Caco-2 (cell line): ENCODE results near the gene PXMP4. TPM values are rescaled to one million over a fixed set of nuclear protein-coding genes. Genes with fewer than 3 reads are reported as not detected.

Source experiments
- BruUV-seq: library from RNA; stranded (reverse); fragments of 400-500 nt; replicated peaks from 2 replicates; lab custom pipeline; 2021; lab: Mats Ljungman, UMichigan
- CTCF ChIA-PET: fragments of 300-600 bp; sonication (Branson Sonifier 250); formaldehyde crosslinking; loops from one replicate; lab custom pipeline; 2022; ENCODE audit warnings: antibody characterized with exemption; lab: Charles Lee
- POLR2A ChIA-PET: fragments of 300-600 bp; sonication (Branson Sonifier 250); formaldehyde crosslinking; loops from one replicate; lab custom pipeline; 2022; ENCODE audit warnings: antibody characterized with exemption; lab: Charles Lee
- DNase-seq, 2 experiments: peaks; one replicate each; pipeline versions ENCODE4 v3.0.0 to v3.0.0-alpha.2; 2020 to 2022
- H3K27me3 ChIP-seq: replicated peaks from 2 replicates; pipeline ENCODE4 v1.6.0; 2011; ENCODE audit warnings: low read length; ENCODE audit not compliant: control insufficient read depth, insufficient read depth
- H3K36me3 ChIP-seq: 2 replicates; pipeline ENCODE4 v1.5.1; 2011; ENCODE audit warnings: low read length; ENCODE audit not compliant: control insufficient read depth, insufficient read depth
- H3K4me1 ChIP-seq: fragments of 250-450 bp; sonication (Bioruptor Pico); 2 replicates; pipeline ENCODE4 v1.5.1; 2020; ENCODE audit warnings: mild to moderate bottlenecking
- H3K4me3 ChIP-seq: 2 replicates; pipeline ENCODE4 v1.5.1; 2011; ENCODE audit warnings: low read depth, mild to moderate bottlenecking, control low read depth, low read length
- H3K9me3 ChIP-seq: fragments of 250-450 bp; sonication (Bioruptor Pico); 2 replicates; pipeline ENCODE4 v1.5.1; 2020; ENCODE audit warnings: mild to moderate bottlenecking, moderate library complexity
- H3K27ac Mint-ChIP-seq: one replicate; pipeline ENCODE4 v1.8.0; 2022; ENCODE audit warnings: mixed read lengths; ENCODE audit not compliant: unreplicated experiment
- H3K27me3 Mint-ChIP-seq: one replicate; pipeline ENCODE4 v1.8.0; 2022; ENCODE audit warnings: mixed read lengths; ENCODE audit not compliant: insufficient read depth, unreplicated experiment
- H3K36me3 Mint-ChIP-seq: one replicate; pipeline ENCODE4 v1.8.0; 2022; ENCODE audit warnings: mild to moderate bottlenecking, mixed read lengths; ENCODE audit not compliant: insufficient read depth, unreplicated experiment
- H3K4me1 Mint-ChIP-seq: one replicate; pipeline ENCODE4 v1.8.0; 2022; ENCODE audit warnings: low read depth, mixed read lengths; ENCODE audit not compliant: unreplicated experiment
- H3K4me3 Mint-ChIP-seq: one replicate; pipeline ENCODE4 v1.8.0; 2022; ENCODE audit warnings: mild to moderate bottlenecking, moderate library complexity, mixed read lengths; ENCODE audit not compliant: unreplicated experiment
- H3K9me3 Mint-ChIP-seq: one replicate; pipeline ENCODE4 v1.8.0; 2022; ENCODE audit warnings: mixed read lengths; ENCODE audit not compliant: unreplicated experiment
- intact Hi-C: fragments of 100-400 bp; cut with micrococcal nuclease; formaldehyde crosslinking; loops from one replicate; pipeline ENCODE4 v1.10.0; 2022; ENCODE audit not compliant: unreplicated experiment
- total RNA-seq: library from RNA; stranded (reverse); gene quantifications from 2 replicates; pipeline ENCODE4 v1.2.3, GENCODE V29; 2022
- TF ChIP-seq, protein P1 (sequence below), 2 experiments: fragments of 200-600 bp in 1 of 2; IDR thresholded peaks; 1 replicate in 1 of 2; 2 replicates in 1 of 2; pipeline versions ENCODE4 v1.5.1 to v1.8.0; 2011 to 2022; ENCODE audit warnings: antibody characterized with exemption in 1 of 2, control low read depth in 1 of 2, inconsistent platforms in 1 of 2, low read depth in 1 of 2, low read length in 1 of 2, mild to moderate bottlenecking in 1 of 2, moderate library complexity in 1 of 2; ENCODE audit not compliant: insufficient read depth in 1 of 2, severe bottlenecking in 1 of 2, unreplicated experiment in 1 of 2

The PXMP4 gene
- total RNA-seq, 1 experiment from 2014 or later = 39.5 TPM

DNA sequence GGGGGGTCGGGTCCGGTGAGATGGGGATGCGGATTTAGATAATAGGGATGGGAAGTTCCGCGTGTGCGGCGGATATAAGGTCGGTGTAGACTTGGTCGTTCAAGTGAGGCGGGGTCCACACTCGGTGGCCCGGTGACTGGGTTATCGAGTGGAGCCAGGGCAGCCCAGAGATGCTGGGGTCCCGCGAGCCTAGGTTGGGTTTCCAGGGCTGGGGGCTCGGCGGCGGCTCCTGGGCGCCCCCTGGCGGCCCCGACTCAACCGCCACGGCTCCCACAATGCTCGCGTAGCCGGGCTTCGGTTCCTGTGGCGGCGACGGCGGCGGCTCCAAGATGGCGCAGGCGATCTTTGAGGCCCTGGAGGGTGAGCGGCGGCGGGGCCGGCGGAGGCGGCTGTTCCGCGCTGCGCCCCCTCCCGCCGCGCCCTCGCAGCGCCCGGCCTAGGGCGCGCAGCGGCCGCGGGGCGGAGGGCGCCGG, 11.6 kb upstream of the PXMP4 start, which contains the start of gene ZNF341:
Gene ZNF341, plus strand, starts transcription at position 304 of the 473 bp plus-strand sequence. Its CDS starts 26 bp downstream, at position 330.
- intact Hi-C loops = loop anchor here (1.0 to 5.0 kb wide), 8 partner anchors 11 to 289 kb away; partner anchors contain the start of genes ACTL10, CHMP4B, E2F1 and NECAB3
- peaks cover 27% of the 10 kb centered on the region for H3K4me1 Mint-ChIP-seq
- no peaks in the 10 kb centered on the region for H3K36me3 ChIP-seq
- TF ChIP-seq, protein P1, sequence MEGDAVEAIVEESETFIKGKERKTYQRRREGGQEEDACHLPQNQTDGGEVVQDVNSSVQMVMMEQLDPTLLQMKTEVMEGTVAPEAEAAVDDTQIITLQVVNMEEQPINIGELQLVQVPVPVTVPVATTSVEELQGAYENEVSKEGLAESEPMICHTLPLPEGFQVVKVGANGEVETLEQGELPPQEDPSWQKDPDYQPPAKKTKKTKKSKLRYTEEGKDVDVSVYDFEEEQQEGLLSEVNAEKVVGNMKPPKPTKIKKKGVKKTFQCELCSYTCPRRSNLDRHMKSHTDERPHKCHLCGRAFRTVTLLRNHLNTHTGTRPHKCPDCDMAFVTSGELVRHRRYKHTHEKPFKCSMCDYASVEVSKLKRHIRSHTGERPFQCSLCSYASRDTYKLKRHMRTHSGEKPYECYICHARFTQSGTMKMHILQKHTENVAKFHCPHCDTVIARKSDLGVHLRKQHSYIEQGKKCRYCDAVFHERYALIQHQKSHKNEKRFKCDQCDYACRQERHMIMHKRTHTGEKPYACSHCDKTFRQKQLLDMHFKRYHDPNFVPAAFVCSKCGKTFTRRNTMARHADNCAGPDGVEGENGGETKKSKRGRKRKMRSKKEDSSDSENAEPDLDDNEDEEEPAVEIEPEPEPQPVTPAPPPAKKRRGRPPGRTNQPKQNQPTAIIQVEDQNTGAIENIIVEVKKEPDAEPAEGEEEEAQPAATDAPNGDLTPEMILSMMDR (IDR thresholded peaks at IDR 0.05; ENCODE audit: insufficient read depth in 1 of 2, low read depth in 1 of 2, low read length in 1 of 2, severe bottlenecking in 1 of 2, unreplicated experiment in 1 of 2) = peak; percentile 96 to 99
- POLR2A ChIA-PET = interaction anchor here (0.9 to 3.1 kb wide), 10 partner anchors 12 to 381 kb away, joined by 3 to 26 read pairs (median 7); partner anchors contain the start of genes ACTL10, CBFA2T2, CHMP4B and EIF2S2
- H3K27me3 Mint-ChIP-seq = no peaks in the 10 kb centered on the region
- peak in 1 of 2 experiments; percentile 97 for DNase-seq
- H3K9me3 ChIP-seq = peaks cover 16% of the 10 kb centered on the region
- peak within 1 kb of the TSS; percentile 88 for H3K27ac Mint-ChIP-seq
- BruUV-seq = TSS peak; percentile 34
- CTCF ChIA-PET = interaction anchor here (0.6 to 3.5 kb wide), 12 partner anchors 8 to 381 kb away, joined by 3 to 39 read pairs (median 4); partner anchors contain the start of genes CHMP4B, EIF2S2 and PXMP4
- peaks cover 14% of the 10 kb centered on the region for H3K9me3 Mint-ChIP-seq
- no peaks in the 10 kb centered on the region for H3K27me3 ChIP-seq
- peak within 1 kb of the TSS; percentile 94 for H3K4me3 Mint-ChIP-seq
- H3K36me3 Mint-ChIP-seq = peaks cover 28% of the 10 kb centered on the region
- H3K4me1 ChIP-seq = peaks cover 23% of the 10 kb centered on the region
- peak within 1 kb of the TSS; percentile 72 for H3K4me3 ChIP-seq

DNA sequence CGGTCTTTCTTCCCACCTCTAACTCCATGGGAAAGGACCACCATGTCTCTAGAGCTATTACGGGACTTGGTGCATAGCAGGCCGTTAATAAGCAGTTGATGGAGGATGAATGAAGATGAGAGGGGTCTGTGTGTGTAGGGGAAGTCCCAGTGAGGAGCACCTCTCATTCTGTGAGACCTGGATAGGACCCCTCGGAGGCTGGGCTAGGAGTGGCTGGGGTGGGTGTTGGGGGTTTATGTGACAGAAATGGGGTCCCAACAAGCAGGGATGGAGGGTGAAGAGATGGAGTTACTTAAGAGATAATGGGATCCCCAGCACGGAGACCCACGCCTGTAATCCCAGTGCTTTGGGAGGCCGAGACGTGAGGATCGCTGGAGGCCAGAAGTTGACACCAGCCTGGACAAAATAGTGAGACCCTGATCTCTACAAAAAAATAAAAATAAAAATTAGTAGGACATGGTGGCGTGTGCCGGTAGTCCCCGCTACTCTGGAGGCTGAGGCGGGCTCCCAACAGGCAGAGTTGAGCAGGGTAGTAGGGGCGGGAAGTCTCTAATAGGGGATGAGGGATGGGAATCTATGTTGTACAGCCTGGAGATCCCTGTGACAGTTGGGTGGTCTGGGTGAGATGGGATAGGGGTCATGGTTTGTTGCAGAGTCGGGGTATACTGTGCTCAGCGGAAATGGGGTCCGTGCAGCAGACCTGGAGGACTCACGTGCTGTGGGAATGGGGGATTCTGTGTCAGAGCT, 11.0 kb upstream of the PXMP4 start:
- no peak for DNase-seq
- H3K4me1 ChIP-seq = peaks cover 23% of the 10 kb centered on the region
- H3K27ac Mint-ChIP-seq = peak overlapping the region; percentile 53
- peak overlapping the region; percentile 33 for H3K4me3 ChIP-seq
- POLR2A ChIA-PET = interaction anchor here (1.0 to 1.4 kb wide), 2 partner anchors 11 to 68 kb away, joined by 6 to 15 read pairs; partner anchors contain the start of gene PXMP4
- H3K9me3 Mint-ChIP-seq = peaks cover 8% of the 10 kb centered on the region
- no peaks in the 10 kb centered on the region for H3K36me3 ChIP-seq
- H3K27me3 Mint-ChIP-seq = no peaks in the 10 kb centered on the region
- BruUV-seq = no TSS peak
- no peaks in the 10 kb centered on the region for H3K27me3 ChIP-seq
- peaks cover 27% of the 10 kb centered on the region for H3K4me1 Mint-ChIP-seq
- intact Hi-C loops = loop anchor here (1.0 to 5.0 kb wide), 4 partner anchors 11 to 289 kb away; partner anchors contain the start of genes NECAB3, PXMP4 and SNTA1
- H3K4me3 Mint-ChIP-seq = peak overlapping the region; percentile 94
- peaks cover 10% of the 10 kb centered on the region for H3K9me3 ChIP-seq
- CTCF ChIA-PET = interaction anchor here (0.6 to 3.5 kb wide), 3 partner anchors 8 to 11 kb away, joined by 4 to 39 read pairs (median 5); partner anchors contain the start of gene PXMP4
- peaks cover 22% of the 10 kb centered on the region for H3K36me3 Mint-ChIP-seq
- TF ChIP-seq, protein P1 (IDR thresholded peaks at IDR 0.05; ENCODE audit: insufficient read depth in 1 of 2, low read depth in 1 of 2, low read length in 1 of 2, severe bottlenecking in 1 of 2, unreplicated experiment in 1 of 2) = no peak

DNA sequence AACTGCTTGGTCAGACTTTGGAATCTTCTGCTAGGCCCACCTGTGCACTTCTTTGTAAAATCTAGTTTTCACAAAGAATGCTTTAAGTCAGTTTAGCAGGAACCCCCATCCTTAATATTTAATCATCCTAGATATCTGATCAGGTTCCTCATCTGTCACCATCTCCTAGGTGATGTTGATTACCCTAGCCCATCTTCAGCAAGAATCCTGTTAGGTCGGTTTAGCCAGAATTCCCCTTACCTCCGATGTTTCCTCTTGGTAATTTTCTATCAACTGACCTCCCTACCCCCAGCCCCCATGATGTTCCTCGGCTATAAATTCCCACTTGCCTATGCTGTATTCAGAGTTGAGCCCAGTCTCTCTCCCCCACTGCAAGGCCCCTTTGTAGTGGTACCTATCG, 9.0 kb upstream of the PXMP4 start:
- H3K27ac Mint-ChIP-seq = no peak overlapping the region
- intact Hi-C loops = no loop called here
- BruUV-seq = no TSS peak

More for the DNA sequence above, 9.0 kb upstream of the PXMP4 start:
- H3K4me3 Mint-ChIP-seq = no peak overlapping the region
- H3K36me3 ChIP-seq = no peaks in the 10 kb centered on the region
- no peak overlapping the region for H3K4me3 ChIP-seq
- TF ChIP-seq, protein P1 (IDR thresholded peaks at IDR 0.05; ENCODE audit: insufficient read depth in 1 of 2, low read depth in 1 of 2, low read length in 1 of 2, severe bottlenecking in 1 of 2, unreplicated experiment in 1 of 2) = no peak
- no peaks in the 10 kb centered on the region for H3K27me3 Mint-ChIP-seq
- no peaks in the 10 kb centered on the region for H3K9me3 Mint-ChIP-seq
- ChIA-PET POLR2A (no interaction called here), CTCF (interaction anchor here (1.8 kb wide), 1 partner anchor 9 kb away, joined by 4 read pairs; the partner anchor contains the start of gene PXMP4)
- H3K4me1 Mint-ChIP-seq = peaks cover 23% of the 10 kb centered on the region
- H3K36me3 Mint-ChIP-seq = peaks cover 14% of the 10 kb centered on the region
- H3K27me3 ChIP-seq = no peaks in the 10 kb centered on the region
- no peaks in the 10 kb centered on the region for H3K9me3 ChIP-seq
- no peak for DNase-seq
- peaks cover 23% of the 10 kb centered on the region for H3K4me1 ChIP-seq
